Inferior parietal cortex (tissue), 1 donor: Measurements from ENCODE around the gene KLF18.
"Not testable (repeated sequence)": the region's sequence is repeated elsewhere in the genome, so short reads cannot be mapped to it uniquely, and the experiment has no call there.

Experiments used
- DNase-seq: peaks from one replicate; pipeline ENCODE4 v3.0.0-alpha.2; 2016; ENCODE audit errors: extremely low spot score

The KLF18 gene

GRCh38 chr1:44141531-44141930 lies at the start of gene KLF18:
Gene KLF18, minus strand, starts transcription at chr1:44141631. Its CDS starts 0 bp downstream, at chr1:44141631.
- no peak for DNase-seq

- DNase-seq, result no peak
Observed at GRCh38 chr1:44174630-44175029, 33.2 kb upstream of the KLF18 start.

- DNase-seq, result no peak
Observed at GRCh38 chr1:44170281-44170823, 28.9 kb upstream of the KLF18 start.

GRCh38 chr1:44168520-44169098 lies 27.2 kb upstream of the KLF18 start:
- DNase-seq, result no peak

- DNase-seq, result no peak
Observed at GRCh38 chr1:44161546-44161945, 20.1 kb upstream of the KLF18 start.

GRCh38 chr1:44158871-44159270 lies 17.4 kb upstream of the KLF18 start:
- no peak for DNase-seq

GRCh38 chr1:44157903-44158302 lies 16.5 kb upstream of the KLF18 start:
- no peak for DNase-seq

- DNase-seq, result no peak
Observed at GRCh38 chr1:44154049-44154448, 12.6 kb upstream of the KLF18 start.

- no peak for DNase-seq
Observed at GRCh38 chr1:44152692-44153091, 11.3 kb upstream of the KLF18 start.

GRCh38 chr1:44151808-44152207 lies 10.4 kb upstream of the KLF18 start:
- no peak for DNase-seq

GRCh38 chr1:44151332-44151731 lies 9.9 kb upstream of the KLF18 start:
- DNase-seq, result no peak

GRCh38 chr1:44147582-44147981 lies 6.2 kb upstream of the KLF18 start:
- DNase-seq, result no peak

- DNase-seq, result no peak
Observed at GRCh38 chr1:44146536-44147361, 5.3 kb upstream of the KLF18 start.

- no peak for DNase-seq
Observed at GRCh38 chr1:44144962-44145756, 3.7 kb upstream of the KLF18 start.

- DNase-seq, result not testable (repeated sequence)
Observed at GRCh38 chr1:44139565-44139964, 1.9 kb downstream of the KLF18 start.

GRCh38 chr1:44138239-44138638 lies 3.2 kb downstream of the KLF18 start:
- no peak for DNase-seq

- DNase-seq, result no peak
Observed at GRCh38 chr1:44135886-44136285, 5.5 kb downstream of the KLF18 start.

- DNase-seq, result no peak
Observed at GRCh38 chr1:44134071-44134920, 7.1 kb downstream of the KLF18 start.

GRCh38 chr1:44131411-44131810 lies 10.0 kb downstream of the KLF18 start:
- DNase-seq, result no peak

- DNase-seq, result no peak
Observed at GRCh38 chr1:44129616-44130500, 11.6 kb downstream of the KLF18 start.
